Thyroid gland (tissue), 4 donors: ENCODE results near the gene WDR44. TPM values are rescaled to one million over a fixed set of nuclear protein-coding genes. Genes with fewer than 3 reads are reported as not detected.
"Not testable (repeated sequence)": the region's sequence is repeated elsewhere in the genome, so short reads cannot be mapped to it uniquely, and the experiment has no call there.

Experiments
- DNase-seq, 2 donors: peaks; one replicate each; pipeline ENCODE4 v3.0.0-alpha.2; 2019
- H3K27ac ChIP-seq, 3 donors: fragments of 200-600 bp; sonication (generic); 1 replicate in 2 of 3; 2 replicates in 1 of 3; pipeline ENCODE4 v1.5.1; 2016 to 2019; ENCODE audit warnings: mild to moderate bottlenecking in 1 of 3, moderate library complexity in 1 of 3
- H3K27me3 ChIP-seq: fragments of 200-600 bp; sonication (generic); one replicate; pipeline ENCODE4 v1.5.1; 2019
- H3K36me3 ChIP-seq, 2 donors: fragments of 200-600 bp; sonication (generic); one replicate each; pipeline ENCODE4 v1.5.1; 2016 to 2019
- H3K4me1 ChIP-seq, 2 donors: fragments of 200-600 bp; sonication (generic); one replicate each; pipeline ENCODE4 v1.5.1; 2017 to 2019
- H3K4me3 ChIP-seq, 3 donors: fragments of 200-600 bp; sonication (generic); replicated peaks in 1 of 3; 1 replicate in 2 of 3; 2 replicates in 1 of 3; pipeline ENCODE4 v1.5.1; 2016; ENCODE audit warnings: mild to moderate bottlenecking in 1 of 3
- H3K9me3 ChIP-seq: fragments of 200-600 bp; sonication (generic); one replicate; pipeline ENCODE4 v1.5.1; 2017
- POLR2A ChIP-seq, 2 donors: fragments of 450-650 bp; IDR thresholded peaks; one replicate each; pipeline ENCODE4 v1.6.1; 2017; ENCODE audit warnings: antibody characterized with exemption in 2 of 2, mild to moderate bottlenecking in 2 of 2, moderate library complexity in 1 of 2
- WGBS, 2 donors: methylation state at CpG; one replicate each; pipeline ENCODE4 v1.1.5; 2017; 5-methylcytosine and 5-hydroxymethylcytosine counted together
- intact Hi-C: fragments of 100-400 bp; cut with DNase I; formaldehyde crosslinking; loops from one replicate; pipeline ENCODE4 v1.15.1; 2023
- total RNA-seq, 4 donors: library from RNA; depleted of rRNA; stranded (reverse); fragments of >200 nt; gene quantifications; one replicate each; pipeline ENCODE4 v1.2.3, GENCODE V29; 2016
- TF ChIP-seq, protein P1 (sequence below), 6 experiments: fragments of 200-600 bp in 3 of 6; fragments of 450-650 bp in 3 of 6; sonication (generic) in 3 of 6; IDR thresholded peaks; one replicate each; pipeline ENCODE4 v1.5.1; 2016 to 2019; ENCODE audit warnings: antibody characterized with exemption in 6 of 6, mild to moderate bottlenecking in 2 of 6, inconsistent platforms in 1 of 6, moderate library complexity in 1 of 6

The WDR44 gene
- total RNA-seq, 4 donors from 2014 or later: 18.8 to 24.0 (median 22.5) TPM

DNA sequence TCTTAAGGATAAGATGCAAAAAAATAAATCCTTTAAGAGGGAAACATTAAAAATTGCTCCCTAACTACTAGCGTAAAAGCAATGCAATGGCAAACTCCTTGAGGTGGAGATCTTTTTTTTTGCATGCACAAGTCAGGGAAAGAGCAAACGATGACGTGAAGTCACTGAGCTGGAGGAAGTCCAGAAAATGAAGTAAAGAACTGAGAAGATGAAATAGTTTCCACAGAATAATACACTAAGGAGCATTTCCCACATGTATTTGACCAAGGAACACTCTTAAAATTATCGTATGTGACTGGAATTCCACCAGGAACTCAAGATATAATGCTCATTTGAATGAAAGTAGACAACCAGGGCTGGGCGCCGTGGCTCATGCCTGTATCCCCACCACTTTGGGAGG lies 128.7 kb downstream of the WDR44 start:
- no peaks in the 10 kb centered on the region for H3K4me1 ChIP-seq
- 57% methylated on average over 6 of the region's 6 CpGs for WGBS, 2 donors
- no peak for DNase-seq

DNA sequence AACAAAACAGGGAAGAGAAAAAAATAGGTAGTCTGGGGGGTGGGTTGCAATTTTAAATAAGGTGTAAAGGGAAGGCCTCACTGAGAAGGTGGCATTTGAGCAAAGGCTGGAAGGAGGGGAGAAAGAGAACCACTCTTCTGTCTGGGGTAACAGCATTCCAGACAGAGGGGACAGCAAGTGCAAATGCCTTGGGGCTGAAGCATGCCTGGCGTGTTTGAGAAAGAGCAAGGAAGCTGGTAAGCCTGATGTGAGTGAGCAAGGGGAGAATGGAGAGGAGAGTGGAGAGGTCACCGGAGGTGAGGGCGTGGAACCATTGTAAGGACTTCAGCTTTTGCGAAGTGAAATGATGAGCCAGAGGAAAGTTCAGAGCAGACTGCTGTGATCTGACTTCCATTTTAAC lies 130.0 kb downstream of the WDR44 start:
- TF ChIP-seq, protein P1, sequence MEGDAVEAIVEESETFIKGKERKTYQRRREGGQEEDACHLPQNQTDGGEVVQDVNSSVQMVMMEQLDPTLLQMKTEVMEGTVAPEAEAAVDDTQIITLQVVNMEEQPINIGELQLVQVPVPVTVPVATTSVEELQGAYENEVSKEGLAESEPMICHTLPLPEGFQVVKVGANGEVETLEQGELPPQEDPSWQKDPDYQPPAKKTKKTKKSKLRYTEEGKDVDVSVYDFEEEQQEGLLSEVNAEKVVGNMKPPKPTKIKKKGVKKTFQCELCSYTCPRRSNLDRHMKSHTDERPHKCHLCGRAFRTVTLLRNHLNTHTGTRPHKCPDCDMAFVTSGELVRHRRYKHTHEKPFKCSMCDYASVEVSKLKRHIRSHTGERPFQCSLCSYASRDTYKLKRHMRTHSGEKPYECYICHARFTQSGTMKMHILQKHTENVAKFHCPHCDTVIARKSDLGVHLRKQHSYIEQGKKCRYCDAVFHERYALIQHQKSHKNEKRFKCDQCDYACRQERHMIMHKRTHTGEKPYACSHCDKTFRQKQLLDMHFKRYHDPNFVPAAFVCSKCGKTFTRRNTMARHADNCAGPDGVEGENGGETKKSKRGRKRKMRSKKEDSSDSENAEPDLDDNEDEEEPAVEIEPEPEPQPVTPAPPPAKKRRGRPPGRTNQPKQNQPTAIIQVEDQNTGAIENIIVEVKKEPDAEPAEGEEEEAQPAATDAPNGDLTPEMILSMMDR (IDR thresholded peaks at IDR 0.05): no peak
- TF ChIP-seq POLR2A (IDR thresholded peaks at IDR 0.05): no peak
- intact Hi-C loops: no loop called here
- H3K36me3 ChIP-seq: no peaks in the 10 kb centered on the region
- no peak overlapping the region for H3K27ac ChIP-seq
- no peaks in the 10 kb centered on the region for H3K4me1 ChIP-seq
- H3K9me3 ChIP-seq: no peaks in the 10 kb centered on the region
- H3K27me3 ChIP-seq: no peaks in the 10 kb centered on the region
- DNase-seq: no peak
- WGBS, 2 donors: 94 to 96% methylated on average over 4 of the region's 4 CpGs
- H3K4me3 ChIP-seq: no peak overlapping the region

More for the DNA sequence above, 128.7 kb downstream of the WDR44 start:
- no peak overlapping the region for H3K27ac ChIP-seq
- H3K27me3 ChIP-seq: no peaks in the 10 kb centered on the region
- no peaks in the 10 kb centered on the region for H3K36me3 ChIP-seq
- H3K9me3 ChIP-seq: no peaks in the 10 kb centered on the region
- intact Hi-C loops: no loop called here
- H3K4me3 ChIP-seq: no peak overlapping the region
- no peak for TF ChIP-seq POLR2A (IDR thresholded peaks at IDR 0.05)
- TF ChIP-seq, protein P1 (IDR thresholded peaks at IDR 0.05): no peak

DNA sequence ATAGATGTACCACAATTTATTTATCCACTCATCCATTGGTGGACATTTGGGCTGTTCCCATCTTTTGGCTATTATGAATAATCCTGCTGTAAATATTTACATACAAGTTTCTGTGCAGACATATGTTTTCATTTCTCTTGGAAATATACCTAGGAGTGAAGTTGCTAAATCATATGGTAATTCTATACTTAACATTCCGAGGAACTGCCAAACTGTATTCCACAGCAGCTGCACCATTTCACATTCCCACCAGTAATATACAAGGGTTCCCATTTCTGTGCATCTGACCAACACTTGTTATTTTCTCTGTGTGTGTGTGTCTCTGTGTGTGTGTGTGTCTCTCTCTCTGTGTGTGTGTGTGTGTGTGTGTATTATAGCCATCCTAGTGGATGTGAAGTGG lies 134.3 kb downstream of the WDR44 start:
- H3K27ac ChIP-seq: no peak overlapping the region
- WGBS, 2 donors: 90 to 95% methylated on average over 1 of the region's 1 CpG
- H3K4me3 ChIP-seq: no peak overlapping the region
- H3K36me3 ChIP-seq: no peaks in the 10 kb centered on the region
- no peaks in the 10 kb centered on the region for H3K27me3 ChIP-seq
- intact Hi-C loops: no loop called here
- H3K4me1 ChIP-seq: no peaks in the 10 kb centered on the region
- TF ChIP-seq POLR2A (IDR thresholded peaks at IDR 0.05): no peak
- TF ChIP-seq, protein P1 (IDR thresholded peaks at IDR 0.05): no peak
- no peaks in the 10 kb centered on the region for H3K9me3 ChIP-seq
- no peak for DNase-seq

DNA sequence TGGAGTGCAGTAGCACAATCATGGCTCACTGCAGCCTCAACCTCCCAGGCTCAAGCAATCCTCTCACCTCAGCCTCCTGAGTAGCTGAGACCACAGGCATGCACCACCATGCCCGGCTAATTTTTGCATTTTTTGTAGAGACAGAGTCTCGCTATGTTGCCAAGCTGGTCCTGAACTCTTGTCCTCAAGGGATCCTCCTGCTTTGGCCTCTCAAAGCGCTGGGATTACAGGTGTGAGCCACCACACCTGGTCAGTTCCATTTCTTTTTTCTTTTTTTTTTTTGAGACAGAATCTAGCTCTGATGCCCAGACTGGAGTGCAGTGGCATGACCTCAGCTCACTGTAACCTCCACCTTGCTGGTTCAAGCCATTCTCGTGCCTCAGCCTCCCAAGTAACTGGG lies 136.5 kb downstream of the WDR44 start:
- intact Hi-C loops, H3K9me3 ChIP-seq, H3K36me3 ChIP-seq, H3K27ac ChIP-seq, H3K27me3 ChIP-seq, DNase-seq, H3K4me3 ChIP-seq, H3K4me1 ChIP-seq: not testable (repeated sequence)
- WGBS, 2 donors: 97 to 100% methylated on average over 4 of the region's 4 CpGs

DNA sequence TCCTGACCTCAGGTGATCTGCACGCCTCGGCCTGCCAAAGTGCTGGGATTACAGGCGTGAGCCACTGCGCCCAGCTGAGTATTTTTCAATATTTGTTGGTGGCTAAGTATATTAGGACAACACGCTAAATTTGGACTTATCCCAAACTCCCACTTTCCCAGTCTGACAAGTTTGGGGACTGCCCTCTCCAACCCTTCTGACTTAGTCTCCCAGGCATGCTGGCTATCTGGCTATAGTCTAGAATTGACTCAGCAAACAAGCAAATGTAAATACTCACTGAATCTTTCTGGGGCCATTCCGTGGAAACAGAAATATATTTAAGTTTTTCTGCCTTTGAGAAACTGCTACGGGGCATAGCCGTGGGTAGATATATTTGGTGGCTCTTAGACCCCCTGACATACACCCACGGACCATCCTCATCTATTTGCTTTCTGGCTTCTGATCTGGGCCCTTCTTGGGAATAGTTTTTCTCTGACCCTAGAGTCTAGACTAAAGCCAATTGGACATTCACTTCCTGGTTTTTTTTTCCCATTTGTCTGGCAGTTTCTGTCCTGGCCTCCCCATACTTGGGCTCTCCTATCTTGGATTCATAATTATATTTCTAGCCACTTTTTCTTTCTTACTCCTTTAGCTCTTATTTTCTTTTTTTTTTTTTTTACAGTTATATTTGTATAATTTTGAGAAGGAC lies 138.5 kb downstream of the WDR44 start:
- DNase-seq: no peak
- intact Hi-C loops: no loop called here
- no peaks in the 10 kb centered on the region for H3K9me3 ChIP-seq
- H3K4me3 ChIP-seq: no peak overlapping the region
- 86 to 89% methylated on average over 9 of the region's 9 CpGs for WGBS, 2 donors
- H3K27ac ChIP-seq: no peak overlapping the region
- H3K36me3 ChIP-seq: no peaks in the 10 kb centered on the region
- no peaks in the 10 kb centered on the region for H3K27me3 ChIP-seq
- no peaks in the 10 kb centered on the region for H3K4me1 ChIP-seq
- no peak for TF ChIP-seq POLR2A (IDR thresholded peaks at IDR 0.05)
- TF ChIP-seq, protein P1 (IDR thresholded peaks at IDR 0.05): no peak

DNA sequence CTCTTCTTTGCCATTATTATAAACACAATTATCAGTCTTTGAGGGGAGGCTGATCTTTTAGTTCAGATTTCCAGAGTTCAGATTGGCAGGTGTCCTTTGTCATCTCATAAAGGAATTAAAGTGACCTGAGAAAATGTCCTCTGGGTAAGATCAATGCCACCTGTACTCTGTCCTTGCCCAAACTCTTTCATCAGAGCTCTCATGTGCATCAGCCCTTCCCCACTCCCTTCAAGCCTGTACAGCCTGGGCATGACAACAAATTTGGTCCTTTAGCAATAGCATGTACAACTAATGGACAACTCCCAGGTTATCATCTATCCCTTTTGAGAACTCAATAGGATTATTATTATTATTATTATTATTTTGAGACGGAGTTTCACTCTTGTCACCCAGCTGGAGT lies 140.8 kb downstream of the WDR44 start:
- H3K4me1 ChIP-seq, intact Hi-C loops, H3K27me3 ChIP-seq, DNase-seq, H3K4me3 ChIP-seq, H3K9me3 ChIP-seq, H3K36me3 ChIP-seq, H3K27ac ChIP-seq: not testable (repeated sequence)
- WGBS, 2 donors: 92 to 100% methylated on average over 1 of the region's 1 CpG
